HEK293 (cell line): Measurements from ENCODE around the gene RACK1.

ENCODE experiments used
- CTCF ChIA-PET: fragments of 350-600 bp; formaldehyde crosslinking; extraction: SDS; loops from one replicate; lab custom pipeline; 2021; ENCODE audit warnings: antibody characterized with exemption; lab: Yijun Ruan, JAX
- POLR2A ChIA-PET: fragments of 300-600 bp; formaldehyde crosslinking; extraction: SDS; loops from one replicate; lab custom pipeline; 2020; ENCODE audit warnings: antibody characterized with exemption, inconsistent platforms; lab: Yijun Ruan, JAX
- H3K27ac ChIP-seq: fragments of 200-500 bp; sonication (Bioruptor generic); 2 replicates; pipeline ENCODE4 v1.5.1; 2014; ENCODE audit warnings: low read depth, low read length, control low read depth, inconsistent platforms; ENCODE audit errors: extremely low read depth
- H3K36me3 ChIP-seq, 2 experiments: fragments of 200-500 bp in 1 of 2; sonication (Bioruptor generic) in 1 of 2; 1 replicate in 1 of 2; 2 replicates in 1 of 2; pipeline ENCODE4 v1.5.1; 2014 to 2017; ENCODE audit warnings: inconsistent platforms in 2 of 2, low read length in 2 of 2; ENCODE audit not compliant: control insufficient read depth in 2 of 2, insufficient read depth in 1 of 2
- H3K4me1 ChIP-seq: fragments of 200-500 bp; sonication (Bioruptor generic); 2 replicates; pipeline ENCODE4 v1.5.1; 2014; ENCODE audit warnings: mild to moderate bottlenecking, low read length, inconsistent platforms; ENCODE audit not compliant: control insufficient read depth, insufficient read depth
- H3K4me3 ChIP-seq: 2 replicates; pipeline ENCODE4 v1.5.1; 2011; ENCODE audit warnings: low read depth, mild to moderate bottlenecking, control low read depth, low read length, moderate library complexity
- H3K9me3 ChIP-seq: fragments of 200-500 bp; sonication (Bioruptor generic); 2 replicates; pipeline ENCODE4 v1.5.1; 2014; ENCODE audit warnings: low read depth, low read length, inconsistent platforms; ENCODE audit not compliant: control insufficient read depth, insufficient read depth
- BCL11B ChIP-seq: fragments of 450-650 bp; formaldehyde crosslinking; IDR thresholded peaks from 2 replicates; pipeline ENCODE4 v1.5.1; 2016; ENCODE audit warnings: low read depth, missing biosample characterization, missing genetic modification characterization
- ELK4 ChIP-seq: IDR thresholded peaks from 2 replicates; pipeline ENCODE4 v1.6.1; 2011; ENCODE audit warnings: mild to moderate bottlenecking, low read depth, low read length, borderline replicate concordance
- INSM2 ChIP-seq: fragments of 450-650 bp; formaldehyde crosslinking; IDR thresholded peaks from 2 replicates; pipeline ENCODE4 v1.5.1; 2016; ENCODE audit warnings: missing biosample characterization, missing genetic modification characterization
- KLF8 ChIP-seq: fragments of 450-650 bp; formaldehyde crosslinking; IDR thresholded peaks from 2 replicates; pipeline ENCODE4 v1.5.1; 2016; ENCODE audit warnings: missing biosample characterization, missing genetic modification characterization
- MEIS1 ChIP-seq: sonication (generic); formaldehyde crosslinking; IDR thresholded peaks from 2 replicates; pipeline ENCODE4 v1.8.1; 2022; ENCODE audit warnings: missing genetic modification reagents, mild to moderate bottlenecking, borderline replicate concordance
- OVOL3 ChIP-seq: fragments of 450-650 bp; formaldehyde crosslinking; IDR thresholded peaks from 2 replicates; pipeline ENCODE4 v1.5.1; 2016; ENCODE audit warnings: missing biosample characterization, missing genetic modification characterization
- PBX3 ChIP-seq: sonication (generic); formaldehyde crosslinking; IDR thresholded peaks from 2 replicates; pipeline ENCODE4 v1.8.1; 2022; ENCODE audit warnings: mild to moderate bottlenecking, moderate library complexity, missing genetic modification reagents
- PRDM1 ChIP-seq: fragments of 450-650 bp; formaldehyde crosslinking; IDR thresholded peaks from 2 replicates; pipeline ENCODE4; 2016; ENCODE audit warnings: missing biosample characterization, missing genetic modification characterization
- ZBTB26 ChIP-seq: fragments of 450-650 bp; formaldehyde crosslinking; optimal IDR thresholded peaks from 2 replicates; pipeline ENCODE3; 2016; ENCODE audit warnings: missing biosample characterization, mild to moderate bottlenecking, missing genetic modification characterization
- ZBTB48 ChIP-seq: fragments of 450-650 bp; formaldehyde crosslinking; IDR thresholded peaks from 2 replicates; pipeline ENCODE4 v1.5.1; 2016; ENCODE audit warnings: missing biosample characterization, missing genetic modification characterization
- ZBTB6 ChIP-seq: fragments of 450-650 bp; formaldehyde crosslinking; IDR thresholded peaks from 2 replicates; pipeline ENCODE4 v1.5.1; 2017; ENCODE audit warnings: missing biosample characterization, missing genetic modification characterization
- ZIC2 ChIP-seq: fragments of 450-650 bp; formaldehyde crosslinking; IDR thresholded peaks from 2 replicates; pipeline ENCODE4 v1.5.1; 2016; ENCODE audit warnings: missing biosample characterization, missing genetic modification characterization
- ZNF10 ChIP-seq: fragments of 450-650 bp; formaldehyde crosslinking; IDR thresholded peaks from 2 replicates; pipeline ENCODE4 v1.5.1; 2017; ENCODE audit warnings: missing biosample characterization, missing genetic modification characterization
- ZNF223 ChIP-seq: fragments of 450-650 bp; formaldehyde crosslinking; IDR thresholded peaks from 2 replicates; pipeline ENCODE4 v1.5.1; 2016; ENCODE audit warnings: missing biosample characterization, missing genetic modification characterization
- ZNF266 ChIP-seq: fragments of 450-650 bp; formaldehyde crosslinking; IDR thresholded peaks from 2 replicates; pipeline ENCODE4 v1.5.1; 2016; ENCODE audit warnings: missing biosample characterization, missing genetic modification characterization, low read depth
- ZNF398 ChIP-seq: fragments of 450-650 bp; formaldehyde crosslinking; IDR thresholded peaks from 2 replicates; pipeline ENCODE4 v1.5.1; 2017; ENCODE audit warnings: missing biosample characterization, missing genetic modification characterization
- ZNF529 ChIP-seq: fragments of 450-650 bp; formaldehyde crosslinking; IDR thresholded peaks from 2 replicates; pipeline ENCODE4 v1.5.1; 2017; ENCODE audit warnings: missing genetic modification characterization, missing biosample characterization; ENCODE audit not compliant: insufficient replicate concordance
- ZNF610 ChIP-seq: fragments of 450-650 bp; formaldehyde crosslinking; IDR thresholded peaks from 2 replicates; pipeline ENCODE4 v1.5.1; 2016; ENCODE audit warnings: missing biosample characterization, missing genetic modification characterization, borderline replicate concordance
- ZNF621 ChIP-seq: fragments of 450-650 bp; formaldehyde crosslinking; IDR thresholded peaks from 2 replicates; pipeline ENCODE4 v1.5.1; 2017; ENCODE audit warnings: missing biosample characterization, missing genetic modification characterization
- ZSCAN18 ChIP-seq: fragments of 450-650 bp; formaldehyde crosslinking; IDR thresholded peaks from 2 replicates; pipeline ENCODE4 v1.5.1; 2016; ENCODE audit warnings: missing biosample characterization, missing genetic modification characterization
- ZXDB ChIP-seq: fragments of 450-650 bp; formaldehyde crosslinking; IDR thresholded peaks from 2 replicates; pipeline ENCODE4 v1.5.1; 2016; ENCODE audit warnings: missing biosample characterization, missing genetic modification characterization

RACK1 gene

GRCh38 chr5:181222630-181223057 lies 21.1 kb downstream of the RACK1 start:
- Histone ChIP-seq H3K4me1 (no peaks in the 10 kb centered on the region), H3K27ac (peak overlapping the region; percentile 85), H3K36me3 (peaks cover 5 to 26% of the 10 kb centered on the region in 2 experiments; a peak in 2 of 3 replicates), H3K9me3 (no peaks in the 10 kb centered on the region), H3K4me3 (peak overlapping the region; percentile 92)
- ChIA-PET CTCF (interaction anchor here (0.6 to 1.4 kb wide), 5 partner anchors 14 to 50 kb away, joined by 3 to 4 read pairs (median 3); no protein-coding TSS in a partner anchor), POLR2A (interaction anchor here (0.9 to 2.6 kb wide), 11 partner anchors 12 to 38 kb away, joined by 3 to 39 read pairs (median 6); partner anchors contain the start of genes RACK1 and TRIM7)
- TF ChIP-seq KLF8 (no peak), ZNF529 (tag by site-specific recombination) (no peak), INSM2 (tag by site-specific recombination) (no peak), OVOL3 (no peak), ZNF621 (no peak), ZIC2 (tag by site-specific recombination) (peak; percentile 78), ZBTB26 (no peak), ELK4 (no peak), ZBTB6 (tag by site-specific recombination) (no peak), ZNF266 (tag by site-specific recombination) (no peak), PRDM1 (tag by site-specific recombination) (no peak), BCL11B (0 out of 2 replicates have a peak, but pooled peaks have one; percentile 9), ZSCAN18 (tag by site-specific recombination) (no peak), ZNF610 (no peak), ZNF398 (no peak), ZBTB48 (tag by site-specific recombination) (no peak; the same call in 1 of the 2 replicates), PBX3 (CRISPR knock-in tag) (no peak), ZNF10 (no peak), ZXDB (tag by site-specific recombination) (no peak; the same call in 1 of the 2 replicates), MEIS1 (no peak), ZNF223 (tag by site-specific recombination) (0 out of 2 replicates have a peak, but pooled peaks have one; percentile 2)
